Measurements from ENCODE around the gene MDFIC2.

Gene MDFIC2

GRCh38 chr3:70182166-70182565 is 130.3 kb downstream of the MDFIC2 start:
- Histone ChIP-seq H3K4me1 (ENCODE audit: insufficient read depth, low read length, severe bottlenecking) (no peaks in the 10 kb centered on the region), H3F3A (ENCODE audit: insufficient read depth, low read length) (no peaks in the 10 kb centered on the region), H3K27me3 (ENCODE audit: insufficient read depth, low read length) (no peaks in the 10 kb centered on the region), H3K4me2 (ENCODE audit: low read length) (no peak overlapping the region), H3K36me3 (ENCODE audit: insufficient read depth, low read length) (no peaks in the 10 kb centered on the region), H4K20me1 (ENCODE audit: insufficient read depth, low read length) (no peaks in the 10 kb centered on the region), H2AFZ (ENCODE audit: low read length) (no peak overlapping the region), H3K4me3 (ENCODE audit: low read depth, low read length, poor library complexity, severe bottlenecking) (no peak overlapping the region), H3K79me2 (ENCODE audit: insufficient read depth, low read length) (no peaks in the 10 kb centered on the region), H3K9ac (ENCODE audit: low read length) (no peak overlapping the region), H3K9me2 (ENCODE audit: low read depth, low read length) (no peaks in the 10 kb centered on the region), H3K9me3 (ENCODE audit: low read length) (no peaks in the 10 kb centered on the region), H3K27ac (ENCODE audit: low read depth, low read length, poor library complexity, severe bottlenecking) (no peak overlapping the region)
- no peak for TF ChIP-seq EZH2 (IDR thresholded peaks at IDR 0.05; ENCODE audit: borderline replicate concordance, low read length)

GRCh38 chr3:70180664-70181063 is 131.8 kb downstream of the MDFIC2 start:
- no peak overlapping the region for H2AFZ ChIP-seq (ENCODE audit: low read length)
- TF ChIP-seq CTCF (IDR thresholded peaks at IDR 0.05; ENCODE audit: low read length), result no peak
- no peak for TF ChIP-seq EZH2 (IDR thresholded peaks at IDR 0.05; ENCODE audit: borderline replicate concordance, low read length)
- no peaks in the 10 kb centered on the region for H3K79me2 ChIP-seq (ENCODE audit: insufficient read depth, low read length)
- no peak overlapping the region for H3K27ac ChIP-seq (ENCODE audit: low read depth, low read length, poor library complexity, severe bottlenecking)
- H3K9me2 ChIP-seq (ENCODE audit: low read depth, low read length), result no peaks in the 10 kb centered on the region
- H3K9ac ChIP-seq (ENCODE audit: low read length), result no peak overlapping the region
- H3K4me2 ChIP-seq (ENCODE audit: low read length), result no peak overlapping the region
- H3K9me3 ChIP-seq (ENCODE audit: low read length), result no peaks in the 10 kb centered on the region
- H3K4me3 ChIP-seq (ENCODE audit: low read depth, low read length, poor library complexity, severe bottlenecking), result no peak overlapping the region
- no peaks in the 10 kb centered on the region for H3K36me3 ChIP-seq (ENCODE audit: insufficient read depth, low read length)
- H4K20me1 ChIP-seq (ENCODE audit: insufficient read depth, low read length), result no peaks in the 10 kb centered on the region
- H3K27me3 ChIP-seq (ENCODE audit: insufficient read depth, low read length), result no peaks in the 10 kb centered on the region
- no peaks in the 10 kb centered on the region for H3F3A ChIP-seq (ENCODE audit: insufficient read depth, low read length)
- no peaks in the 10 kb centered on the region for H3K4me1 ChIP-seq (ENCODE audit: insufficient read depth, low read length, severe bottlenecking)

- Histone ChIP-seq H3K9me3 (ENCODE audit: low read length) (no peaks in the 10 kb centered on the region), H4K20me1 (ENCODE audit: insufficient read depth, low read length) (no peaks in the 10 kb centered on the region), H3K79me2 (ENCODE audit: insufficient read depth, low read length) (no peaks in the 10 kb centered on the region), H3K9ac (ENCODE audit: low read length) (no peak overlapping the region), H3K4me3 (ENCODE audit: low read depth, low read length, poor library complexity, severe bottlenecking) (no peak overlapping the region), H3K9me2 (ENCODE audit: low read depth, low read length) (no peaks in the 10 kb centered on the region), H2AFZ (ENCODE audit: low read length) (no peak overlapping the region), H3K36me3 (ENCODE audit: insufficient read depth, low read length) (no peaks in the 10 kb centered on the region), H3K4me1 (ENCODE audit: insufficient read depth, low read length, severe bottlenecking) (no peaks in the 10 kb centered on the region), H3K4me2 (ENCODE audit: low read length) (no peak overlapping the region), H3K27me3 (ENCODE audit: insufficient read depth, low read length) (no peaks in the 10 kb centered on the region), H3K27ac (ENCODE audit: low read depth, low read length, poor library complexity, severe bottlenecking) (no peak overlapping the region), H3F3A (ENCODE audit: insufficient read depth, low read length) (no peaks in the 10 kb centered on the region)
- TF ChIP-seq CTCF (IDR thresholded peaks at IDR 0.05; ENCODE audit: low read length), result no peak
- TF ChIP-seq EZH2 (IDR thresholded peaks at IDR 0.05; ENCODE audit: borderline replicate concordance, low read length), result no peak
These were observed 133.3 kb downstream of the MDFIC2 start for GRCh38 chr3:70179111-70179510.

- H3K79me2 ChIP-seq (ENCODE audit: insufficient read depth, low read length), result no peaks in the 10 kb centered on the region
- H3K4me1 ChIP-seq (ENCODE audit: insufficient read depth, low read length, severe bottlenecking), result no peaks in the 10 kb centered on the region
- H3F3A ChIP-seq (ENCODE audit: insufficient read depth, low read length), result no peaks in the 10 kb centered on the region
- H3K4me3 ChIP-seq (ENCODE audit: low read depth, low read length, poor library complexity, severe bottlenecking), result no peak overlapping the region
- H3K9me2 ChIP-seq (ENCODE audit: low read depth, low read length), result no peaks in the 10 kb centered on the region
- no peaks in the 10 kb centered on the region for H4K20me1 ChIP-seq (ENCODE audit: insufficient read depth, low read length)
- H3K36me3 ChIP-seq (ENCODE audit: insufficient read depth, low read length), result no peaks in the 10 kb centered on the region
- H3K4me2 ChIP-seq (ENCODE audit: low read length), result no peak overlapping the region
- no peaks in the 10 kb centered on the region for H3K9me3 ChIP-seq (ENCODE audit: low read length)
- no peaks in the 10 kb centered on the region for H3K27me3 ChIP-seq (ENCODE audit: insufficient read depth, low read length)
- TF ChIP-seq EZH2 (IDR thresholded peaks at IDR 0.05; ENCODE audit: borderline replicate concordance, low read length) (no peak), CTCF (IDR thresholded peaks at IDR 0.05; ENCODE audit: low read length) (no peak)
- H2AFZ ChIP-seq (ENCODE audit: low read length), result no peak overlapping the region
- no peak overlapping the region for H3K9ac ChIP-seq (ENCODE audit: low read length)
- H3K27ac ChIP-seq (ENCODE audit: low read depth, low read length, poor library complexity, severe bottlenecking), result no peak overlapping the region
These were observed 134.4 kb downstream of the MDFIC2 start for GRCh38 chr3:70177881-70178645.
